Fibroblast of the aortic adventitia (primary cell): ENCODE data around the gene SHISA9. TPM values are rescaled to one million over a fixed set of nuclear protein-coding genes. Genes with fewer than 3 reads are reported as not detected.

Experiments
- DNase-seq: peaks from one replicate; pipeline ENCODE4 v3.0.0-alpha.2; 2010; ENCODE audit warnings: low read depth
- H3K4me3 ChIP-seq: 2 replicates; pipeline ENCODE4 v1.5.1; 2011; ENCODE audit warnings: low read depth, mild to moderate bottlenecking, control low read depth, low read length, moderate library complexity
- CTCF ChIP-seq: IDR thresholded peaks from 2 replicates; pipeline ENCODE4 v1.5.1; 2011; ENCODE audit warnings: mild to moderate bottlenecking, low read length, control low read depth, inconsistent platforms; ENCODE audit not compliant: insufficient read depth
- total RNA-seq: library from RNA; depleted of rRNA; stranded (reverse); fragments of >200 nt; gene quantifications from 2 replicates; pipeline ENCODE4 v1.2.3, GENCODE V29; 2012; ENCODE audit warnings: low replicate concordance

SHISA9 gene
- total RNA-seq, 1 donor: not detected

DNA sequence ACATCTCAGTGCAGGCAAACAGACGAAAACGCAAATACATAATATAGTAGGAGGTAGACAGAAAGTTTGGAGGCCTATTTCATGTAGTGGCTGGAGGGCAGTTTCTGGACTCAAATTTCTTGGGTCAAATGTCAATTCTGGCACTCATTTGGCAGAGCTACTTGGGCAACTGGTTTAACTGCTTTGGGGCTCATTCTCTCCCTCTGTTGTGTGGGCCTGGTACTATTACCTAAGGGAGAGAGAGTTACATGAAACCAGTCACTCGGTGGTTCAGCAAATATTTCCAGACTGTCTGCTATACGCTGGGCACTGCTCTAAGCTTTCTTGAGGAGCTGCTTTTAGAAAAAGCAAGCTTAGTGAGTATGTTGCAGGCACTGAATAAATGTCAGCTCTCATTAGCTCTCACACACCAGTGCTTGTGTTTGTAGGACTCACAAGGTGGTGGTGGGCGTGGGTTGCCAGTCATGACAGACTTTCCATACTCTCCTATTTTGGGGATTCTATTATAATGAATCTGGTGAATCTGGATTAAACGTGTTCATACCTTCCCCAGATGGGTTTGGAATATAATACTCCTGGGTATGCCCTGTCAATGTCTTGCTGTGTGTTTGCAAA, 1.8 kb upstream of the SHISA9 start:
- H3K4me3 ChIP-seq: no peak overlapping the region
- TF ChIP-seq CTCF: no peak
- DNase-seq: no peak

DNA sequence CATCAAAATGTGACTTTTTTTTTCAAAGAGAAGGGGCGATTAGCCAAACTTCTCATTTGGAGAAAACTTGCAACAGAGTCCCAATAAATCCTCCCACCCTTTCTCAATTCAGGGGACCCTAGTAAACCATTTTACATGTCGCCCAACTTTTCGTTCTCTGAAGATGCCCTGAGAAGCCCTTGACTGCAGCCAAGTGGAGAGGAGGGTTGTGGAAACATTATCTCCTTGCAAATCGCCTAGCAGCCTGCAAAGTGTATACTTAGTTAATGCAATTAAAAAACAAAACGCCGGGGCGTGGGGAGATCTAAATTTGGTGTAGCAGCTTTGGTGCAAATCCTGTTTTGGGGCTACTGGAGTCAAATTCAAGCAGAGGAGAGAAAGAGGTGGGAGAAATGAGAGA, 1.2 kb upstream of the SHISA9 start:
- no peak for DNase-seq
- H3K4me3 ChIP-seq: no peak overlapping the region
- no peak for TF ChIP-seq CTCF

DNA sequence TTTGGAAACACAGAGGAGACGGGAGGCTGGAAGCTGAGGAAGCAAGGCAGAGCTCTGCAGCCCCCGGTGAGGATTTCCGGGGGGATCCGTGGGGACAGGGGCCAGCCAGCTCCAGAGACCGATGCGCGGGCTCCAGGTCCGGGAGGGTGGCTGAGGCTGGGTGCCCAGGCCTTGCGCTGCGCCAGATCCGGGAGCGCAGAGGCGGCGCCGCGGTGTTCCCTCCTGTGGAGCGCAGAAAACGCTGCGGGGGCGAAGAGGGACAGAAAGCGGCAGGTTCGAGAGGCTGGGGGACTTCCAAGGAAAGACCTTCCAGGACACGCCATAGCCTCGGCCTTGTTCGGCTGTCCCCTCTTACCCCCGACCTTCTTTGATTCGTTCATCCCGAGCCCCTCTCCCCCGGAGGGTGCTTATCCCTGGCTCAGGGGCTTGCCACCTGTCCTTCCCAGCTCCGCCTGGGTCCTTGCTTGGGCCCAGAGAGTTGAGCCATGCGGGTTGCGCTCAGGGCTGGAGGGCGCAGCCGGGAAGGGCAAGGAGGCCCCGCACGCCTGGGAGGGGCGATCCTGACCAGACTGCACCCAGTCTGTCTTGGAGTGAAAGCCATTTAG, 697 bp upstream of the SHISA9 start:
- no peak overlapping the region for H3K4me3 ChIP-seq
- TF ChIP-seq CTCF: no peak
- DNase-seq: no peak

- no peak for TF ChIP-seq CTCF
- H3K4me3 ChIP-seq: no peak overlapping the region
- no peak for DNase-seq
These were observed 198 bp upstream of the SHISA9 start for GRCh38 chr16:12901204-12901596.

DNA sequence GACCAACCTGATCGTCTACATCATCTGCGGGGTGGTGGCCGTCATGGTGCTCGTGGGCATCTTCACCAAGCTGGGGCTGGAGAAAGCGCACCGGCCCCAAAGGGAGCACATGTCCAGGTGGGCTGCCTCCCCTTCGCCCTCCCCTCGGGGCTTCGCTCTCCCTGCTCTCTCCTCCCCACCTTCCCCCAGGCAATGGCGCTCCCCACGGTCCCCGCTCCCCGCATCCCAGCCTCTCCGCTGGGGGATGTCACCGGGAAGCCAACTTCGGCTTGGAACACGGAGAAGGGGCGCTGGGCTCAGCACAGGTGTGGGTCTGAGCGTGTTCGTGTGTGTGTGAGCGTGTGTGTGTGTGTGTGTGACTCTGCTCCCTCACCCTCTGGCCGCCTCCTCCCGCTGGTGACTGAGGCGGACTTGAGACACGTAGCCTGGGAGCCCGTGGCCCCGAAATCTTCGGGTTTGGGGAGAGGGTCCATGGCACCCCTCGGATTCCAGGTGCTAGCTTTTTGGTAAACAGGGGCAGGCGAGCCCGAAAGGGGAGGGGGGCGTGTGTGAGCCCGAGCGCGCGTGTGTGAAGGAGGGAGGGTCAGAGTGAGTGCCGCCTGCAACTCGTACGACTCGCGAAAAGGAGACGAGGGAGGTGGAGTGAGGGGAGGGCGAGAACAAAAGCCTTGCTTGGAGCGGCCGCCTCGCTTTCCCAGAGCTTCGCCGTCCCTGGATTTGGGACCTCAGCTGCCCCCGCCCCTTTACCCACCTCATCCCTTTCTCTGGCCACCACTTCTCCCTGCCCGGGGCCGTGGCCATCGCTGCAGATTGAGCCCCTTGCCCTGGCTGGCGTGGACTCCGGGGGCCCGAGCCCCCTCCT, 1.3 kb downstream of the SHISA9 start:
- H3K4me3 ChIP-seq: no peak overlapping the region
- DNase-seq: no peak
- no peak for TF ChIP-seq CTCF

- TF ChIP-seq CTCF: no peak
- no peak for DNase-seq
- H3K4me3 ChIP-seq: no peak overlapping the region
These were observed 2.3 kb downstream of the SHISA9 start for GRCh38 chr16:12903407-12904328.
